Sigmoid colon (tissue), 4 donors: ENCODE measurements around the gene PTGS1.

ENCODE experiments used
- POLR2AphosphoS5 ChIP-seq, 4 donors: sonication (generic); formaldehyde crosslinking; IDR thresholded peaks; one replicate each; pipeline ENCODE4 v1.6.1; 2017; ENCODE audit warnings: antibody characterized with exemption in 4 of 4
- TF ChIP-seq, protein P1 (sequence below), 4 experiments: fragments of 450-650 bp in 3 of 4; fragments of 200-600 bp in 1 of 4; IDR thresholded peaks; one replicate each; pipeline ENCODE4 v1.5.1; 2016 to 2019; ENCODE audit warnings: antibody characterized with exemption in 4 of 4, mild to moderate bottlenecking in 3 of 4, moderate library complexity in 2 of 4

DNA sequence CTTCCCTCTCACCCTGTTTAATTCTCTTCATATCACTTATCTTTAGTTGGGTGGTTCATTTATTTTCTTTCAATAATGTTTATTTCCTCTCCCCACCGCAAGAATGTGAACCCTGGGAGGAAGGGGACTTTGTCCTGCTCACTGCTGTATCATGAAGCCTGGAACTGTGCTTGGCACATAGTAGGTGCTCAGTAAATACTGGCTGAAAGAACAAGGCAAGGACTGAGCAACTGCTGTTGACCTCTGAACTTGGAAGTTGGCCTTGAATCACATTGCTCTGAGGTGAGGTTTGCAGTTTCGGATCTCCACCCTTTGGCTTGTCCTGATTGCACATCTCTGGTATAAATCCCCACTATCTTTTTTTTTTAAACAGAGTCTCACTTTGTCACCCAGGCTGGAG, 22.0 kb upstream of the PTGS1 start:
- TF ChIP-seq, protein P1, sequence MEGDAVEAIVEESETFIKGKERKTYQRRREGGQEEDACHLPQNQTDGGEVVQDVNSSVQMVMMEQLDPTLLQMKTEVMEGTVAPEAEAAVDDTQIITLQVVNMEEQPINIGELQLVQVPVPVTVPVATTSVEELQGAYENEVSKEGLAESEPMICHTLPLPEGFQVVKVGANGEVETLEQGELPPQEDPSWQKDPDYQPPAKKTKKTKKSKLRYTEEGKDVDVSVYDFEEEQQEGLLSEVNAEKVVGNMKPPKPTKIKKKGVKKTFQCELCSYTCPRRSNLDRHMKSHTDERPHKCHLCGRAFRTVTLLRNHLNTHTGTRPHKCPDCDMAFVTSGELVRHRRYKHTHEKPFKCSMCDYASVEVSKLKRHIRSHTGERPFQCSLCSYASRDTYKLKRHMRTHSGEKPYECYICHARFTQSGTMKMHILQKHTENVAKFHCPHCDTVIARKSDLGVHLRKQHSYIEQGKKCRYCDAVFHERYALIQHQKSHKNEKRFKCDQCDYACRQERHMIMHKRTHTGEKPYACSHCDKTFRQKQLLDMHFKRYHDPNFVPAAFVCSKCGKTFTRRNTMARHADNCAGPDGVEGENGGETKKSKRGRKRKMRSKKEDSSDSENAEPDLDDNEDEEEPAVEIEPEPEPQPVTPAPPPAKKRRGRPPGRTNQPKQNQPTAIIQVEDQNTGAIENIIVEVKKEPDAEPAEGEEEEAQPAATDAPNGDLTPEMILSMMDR (IDR thresholded peaks at IDR 0.05) = no peak
- TF ChIP-seq POLR2AphosphoS5 (IDR thresholded peaks at IDR 0.05) = no peak
